Mesothelial cell of epicardium (in vitro differentiated cells): Measurements from ENCODE around the gene INSM2. TPM values are rescaled to one million over a fixed set of nuclear protein-coding genes. Genes with fewer than 3 reads are reported as not detected.

Experiments used
- DNase-seq, 2 experiments: peaks; one replicate each; pipeline ENCODE4 v3.0.0; 2021; ENCODE audit warnings: low spot score in 2 of 2; ENCODE audit not compliant: unreplicated experiment in 2 of 2
- H3K27ac Mint-ChIP-seq: 2 replicates; pipeline ENCODE4 v1.8.0; 2021; ENCODE audit warnings: mixed read lengths
- H3K27me3 Mint-ChIP-seq: 2 replicates; pipeline ENCODE4 v1.8.0; 2021; ENCODE audit warnings: low read depth, mixed read lengths
- H3K36me3 Mint-ChIP-seq: 2 replicates; pipeline ENCODE4 v1.8.0; 2021; ENCODE audit warnings: mixed read lengths
- H3K4me1 Mint-ChIP-seq: 2 replicates; pipeline ENCODE4 v1.8.0; 2021; ENCODE audit warnings: mixed read lengths
- H3K4me3 Mint-ChIP-seq: 2 replicates; pipeline ENCODE4 v1.8.0; 2021; ENCODE audit warnings: mild to moderate bottlenecking, moderate library complexity, mixed read lengths
- H3K9me3 Mint-ChIP-seq: 2 replicates; pipeline ENCODE4 v1.8.0; 2021; ENCODE audit warnings: mixed read lengths
- total RNA-seq: library from RNA; stranded (reverse); gene quantifications from 3 replicates; pipeline ENCODE4 v1.2.1, GENCODE V29; 2021
- TF ChIP-seq, protein P1 (sequence below): fragments of 200-600 bp; sonication (generic); IDR thresholded peaks from one replicate; pipeline ENCODE4 v1.5.0; 2021; ENCODE audit warnings: antibody characterized with exemption; ENCODE audit not compliant: unreplicated experiment

The INSM2 gene
- total RNA-seq, 1 donor from 2014 or later: not detected

DNA sequence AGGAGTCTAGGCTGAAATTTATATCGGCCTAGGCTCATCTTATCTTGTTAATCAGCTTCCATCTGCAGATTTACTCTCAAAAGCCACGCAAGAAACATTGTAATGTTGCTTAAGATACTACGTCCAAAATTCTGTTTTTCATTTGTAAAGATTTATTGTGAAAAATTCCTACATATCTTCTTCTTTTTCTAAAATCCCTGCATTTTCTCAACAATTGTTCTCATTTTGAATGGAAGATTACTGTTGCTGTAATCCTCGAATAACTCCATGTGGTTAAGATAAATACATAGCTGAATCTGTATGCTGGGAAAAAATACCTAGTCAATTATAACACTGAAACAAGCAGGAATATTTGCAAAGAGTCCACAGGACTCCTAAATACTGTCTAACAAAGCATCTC lies 15.6 kb downstream of the INSM2 start:
- no peaks in the 10 kb centered on the region for H3K27me3 Mint-ChIP-seq
- no peaks in the 10 kb centered on the region for H3K9me3 Mint-ChIP-seq
- TF ChIP-seq, protein P1, sequence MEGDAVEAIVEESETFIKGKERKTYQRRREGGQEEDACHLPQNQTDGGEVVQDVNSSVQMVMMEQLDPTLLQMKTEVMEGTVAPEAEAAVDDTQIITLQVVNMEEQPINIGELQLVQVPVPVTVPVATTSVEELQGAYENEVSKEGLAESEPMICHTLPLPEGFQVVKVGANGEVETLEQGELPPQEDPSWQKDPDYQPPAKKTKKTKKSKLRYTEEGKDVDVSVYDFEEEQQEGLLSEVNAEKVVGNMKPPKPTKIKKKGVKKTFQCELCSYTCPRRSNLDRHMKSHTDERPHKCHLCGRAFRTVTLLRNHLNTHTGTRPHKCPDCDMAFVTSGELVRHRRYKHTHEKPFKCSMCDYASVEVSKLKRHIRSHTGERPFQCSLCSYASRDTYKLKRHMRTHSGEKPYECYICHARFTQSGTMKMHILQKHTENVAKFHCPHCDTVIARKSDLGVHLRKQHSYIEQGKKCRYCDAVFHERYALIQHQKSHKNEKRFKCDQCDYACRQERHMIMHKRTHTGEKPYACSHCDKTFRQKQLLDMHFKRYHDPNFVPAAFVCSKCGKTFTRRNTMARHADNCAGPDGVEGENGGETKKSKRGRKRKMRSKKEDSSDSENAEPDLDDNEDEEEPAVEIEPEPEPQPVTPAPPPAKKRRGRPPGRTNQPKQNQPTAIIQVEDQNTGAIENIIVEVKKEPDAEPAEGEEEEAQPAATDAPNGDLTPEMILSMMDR: no peak
- H3K27ac Mint-ChIP-seq: no peak overlapping the region
- H3K4me1 Mint-ChIP-seq: no peaks in the 10 kb centered on the region
- H3K36me3 Mint-ChIP-seq: peaks cover under 1% of the 10 kb centered on the region
- no peak for DNase-seq
- H3K4me3 Mint-ChIP-seq: no peak overlapping the region

DNA sequence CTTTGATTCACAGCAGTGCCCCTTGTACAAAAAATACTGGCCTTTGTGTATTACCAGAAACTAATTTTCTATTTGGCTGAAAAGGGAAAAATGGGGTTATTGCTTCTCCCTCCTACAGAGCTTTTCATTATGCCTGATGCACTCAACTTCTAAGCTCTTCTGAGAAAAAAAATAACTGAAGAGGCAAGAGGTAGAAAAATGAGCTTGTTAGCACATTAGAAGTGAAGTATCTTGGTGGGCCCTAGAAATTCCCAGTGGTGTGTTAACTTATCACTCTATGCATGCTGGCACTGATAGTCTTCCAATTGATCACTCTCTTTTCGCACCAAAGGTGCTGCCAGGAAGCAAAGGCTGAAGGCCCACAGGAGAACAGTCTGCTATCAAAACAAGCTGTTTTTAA lies 17.1 kb downstream of the INSM2 start:
- Mint-ChIP-seq H3K36me3 (peaks cover 2% of the 10 kb centered on the region), H3K27ac (no peak overlapping the region), H3K27me3 (no peaks in the 10 kb centered on the region), H3K4me3 (no peak overlapping the region), H3K4me1 (no peaks in the 10 kb centered on the region), H3K9me3 (no peaks in the 10 kb centered on the region)
- TF ChIP-seq, protein P1: no peak
- no peak for DNase-seq

DNA sequence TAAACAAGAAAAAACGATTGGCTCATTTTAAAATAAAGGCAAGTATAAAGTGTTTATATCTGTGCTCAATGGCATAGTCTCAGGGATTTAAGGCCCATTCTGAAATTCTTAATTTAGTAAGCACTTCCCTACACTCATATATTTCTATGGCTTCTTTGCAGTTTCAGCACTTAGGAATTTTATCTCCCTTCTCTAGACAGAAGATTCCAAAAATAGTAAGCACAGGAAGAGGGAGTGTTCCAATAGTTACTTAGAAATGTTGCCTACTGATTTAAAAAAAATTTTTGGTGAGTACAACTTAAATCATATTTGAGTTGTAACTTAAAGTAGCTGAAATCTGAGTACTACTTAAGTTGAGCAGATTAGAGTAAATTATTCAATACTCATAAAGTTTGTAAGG lies 19.8 kb downstream of the INSM2 start:
- peaks cover 2% of the 10 kb centered on the region for H3K36me3 Mint-ChIP-seq
- H3K4me3 Mint-ChIP-seq: no peak overlapping the region
- H3K27ac Mint-ChIP-seq: no peak overlapping the region
- H3K9me3 Mint-ChIP-seq: no peaks in the 10 kb centered on the region
- H3K4me1 Mint-ChIP-seq: no peaks in the 10 kb centered on the region
- DNase-seq: no peak
- H3K27me3 Mint-ChIP-seq: no peaks in the 10 kb centered on the region
- TF ChIP-seq, protein P1: no peak

DNA sequence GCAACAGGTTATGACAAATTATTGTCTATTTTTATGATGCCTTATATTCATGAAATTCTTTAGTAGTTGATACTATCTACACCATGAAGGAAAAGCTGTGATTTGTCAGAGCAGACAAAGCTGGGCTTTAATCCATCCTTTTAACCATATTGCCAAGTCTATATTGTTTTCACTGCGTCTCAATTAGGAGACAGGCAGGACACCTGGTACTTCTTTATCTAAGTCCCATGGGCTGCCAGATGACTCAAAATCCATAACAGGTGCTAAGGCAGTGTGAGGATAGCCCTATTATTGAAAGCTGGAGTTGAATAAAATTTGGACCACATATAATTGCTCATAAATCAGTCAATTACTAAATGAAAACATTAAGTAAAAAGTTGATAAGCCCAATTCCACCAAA lies 22.6 kb downstream of the INSM2 start:
- TF ChIP-seq, protein P1: no peak
- DNase-seq: no peak
- H3K27me3 Mint-ChIP-seq: no peaks in the 10 kb centered on the region
- H3K27ac Mint-ChIP-seq: no peak overlapping the region
- H3K4me3 Mint-ChIP-seq: no peak overlapping the region
- H3K36me3 Mint-ChIP-seq: peaks cover 2% of the 10 kb centered on the region
- no peaks in the 10 kb centered on the region for H3K9me3 Mint-ChIP-seq
- H3K4me1 Mint-ChIP-seq: no peaks in the 10 kb centered on the region

DNA sequence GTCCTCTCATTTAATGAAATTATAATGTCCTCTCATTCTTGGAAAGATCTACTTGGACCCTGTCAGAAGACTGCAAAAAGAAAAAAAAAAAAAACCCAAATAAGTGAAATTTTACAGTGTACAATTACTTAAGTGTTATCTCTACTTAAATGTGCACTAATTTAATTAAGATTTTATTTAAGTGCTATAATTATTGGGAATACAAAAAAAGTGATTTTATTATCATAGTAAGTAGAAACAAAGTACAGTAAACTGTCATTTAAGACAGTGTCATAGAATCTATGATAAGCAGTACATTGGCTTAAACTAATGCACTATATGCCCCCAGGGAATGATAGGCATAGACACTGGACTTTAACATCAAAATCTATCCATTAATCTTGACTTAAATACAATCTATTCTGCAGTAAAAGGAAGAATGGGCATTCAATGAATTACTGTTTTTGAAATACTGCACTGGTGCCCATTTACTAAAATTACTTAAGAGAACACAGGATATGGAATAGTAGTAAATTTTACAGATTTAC lies 23.3 kb downstream of the INSM2 start:
- Mint-ChIP-seq H3K27me3 (no peaks in the 10 kb centered on the region), H3K4me3 (no peak overlapping the region), H3K9me3 (no peaks in the 10 kb centered on the region), H3K4me1 (no peaks in the 10 kb centered on the region), H3K27ac (no peak overlapping the region), H3K36me3 (peaks cover 2% of the 10 kb centered on the region)
- no peak for DNase-seq
- TF ChIP-seq, protein P1: no peak

DNA sequence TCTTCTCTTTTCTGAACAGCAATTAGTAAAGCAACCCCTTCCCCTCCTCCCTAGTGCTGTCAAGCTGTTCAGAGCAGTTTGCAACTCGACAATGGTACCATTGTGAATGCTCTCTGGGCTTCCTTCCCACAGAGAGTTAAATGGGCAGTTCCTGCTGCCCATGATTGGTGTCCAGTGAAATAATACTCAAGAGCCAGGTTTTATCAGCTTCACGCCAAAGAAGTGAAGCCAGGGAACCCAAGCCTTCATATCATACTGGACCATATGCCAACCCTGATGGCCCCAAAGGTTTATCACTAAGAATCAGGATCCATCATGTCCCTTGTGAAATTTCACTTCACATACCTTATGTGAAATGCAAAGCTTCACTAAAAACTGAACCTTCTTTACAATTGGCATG lies 24.7 kb downstream of the INSM2 start:
- H3K27ac Mint-ChIP-seq: no peak overlapping the region
- no peak for DNase-seq
- no peaks in the 10 kb centered on the region for H3K9me3 Mint-ChIP-seq
- H3K27me3 Mint-ChIP-seq: no peaks in the 10 kb centered on the region
- H3K36me3 Mint-ChIP-seq: peaks cover 7% of the 10 kb centered on the region
- no peaks in the 10 kb centered on the region for H3K4me1 Mint-ChIP-seq
- TF ChIP-seq, protein P1: no peak
- H3K4me3 Mint-ChIP-seq: no peak overlapping the region
